Measurements from ENCODE around the gene CCDC126.

CCDC126 gene

GRCh38 chr7:23617482-23617881, 20.3 kb downstream of the CCDC126 start:
- no peak for TF ChIP-seq PAX5 (IDR thresholded peaks at IDR 0.05; ENCODE audit: insufficient read depth, low read length, severe bottlenecking)
- TF ChIP-seq TAF1 (IDR thresholded peaks at IDR 0.05; ENCODE audit: low read depth, low read length): no peak
- no peak for TF ChIP-seq POLR2A (IDR thresholded peaks at IDR 0.05; ENCODE audit: low read depth, low read length)
- no peak for TF ChIP-seq POLR2AphosphoS5 (IDR thresholded peaks at IDR 0.05; ENCODE audit: low read depth, low read length)
- TF ChIP-seq POU2F2 (IDR thresholded peaks at IDR 0.05; ENCODE audit: low read depth, low read length): no peak
- TF ChIP-seq SPI1 (IDR thresholded peaks at IDR 0.05; ENCODE audit: low read depth, low read length): no peak
- FAIRE-seq (no peak), DNase-seq (ENCODE audit: insufficient read length, low spot score) (no peak)

GRCh38 chr7:23618241-23618640, 21.1 kb downstream of the CCDC126 start:
- TF ChIP-seq POLR2A (IDR thresholded peaks at IDR 0.05; ENCODE audit: low read depth, low read length) (no peak), TAF1 (IDR thresholded peaks at IDR 0.05; ENCODE audit: low read depth, low read length) (no peak), SPI1 (IDR thresholded peaks at IDR 0.05; ENCODE audit: low read depth, low read length) (no peak), POU2F2 (IDR thresholded peaks at IDR 0.05; ENCODE audit: low read depth, low read length) (no peak), PAX5 (IDR thresholded peaks at IDR 0.05; ENCODE audit: insufficient read depth, low read length, severe bottlenecking) (no peak), POLR2AphosphoS5 (IDR thresholded peaks at IDR 0.05; ENCODE audit: low read depth, low read length) (no peak)
- no peak for FAIRE-seq
- no peak for DNase-seq (ENCODE audit: insufficient read length, low spot score)

GRCh38 chr7:23619141-23619540, 22.0 kb downstream of the CCDC126 start:
- TF ChIP-seq SPI1 (IDR thresholded peaks at IDR 0.05; ENCODE audit: low read depth, low read length): no peak
- TF ChIP-seq POLR2AphosphoS5 (IDR thresholded peaks at IDR 0.05; ENCODE audit: low read depth, low read length): no peak
- no peak for TF ChIP-seq PAX5 (IDR thresholded peaks at IDR 0.05; ENCODE audit: insufficient read depth, low read length, severe bottlenecking)
- TF ChIP-seq POU2F2 (IDR thresholded peaks at IDR 0.05; ENCODE audit: low read depth, low read length): no peak
- no peak for TF ChIP-seq POLR2A (IDR thresholded peaks at IDR 0.05; ENCODE audit: low read depth, low read length)
- no peak for TF ChIP-seq TAF1 (IDR thresholded peaks at IDR 0.05; ENCODE audit: low read depth, low read length)
- no peak for DNase-seq (ENCODE audit: insufficient read length, low spot score)
- no peak for FAIRE-seq

GRCh38 chr7:23622506-23622925, 25.3 kb downstream of the CCDC126 start:
- FAIRE-seq (no peak), DNase-seq (ENCODE audit: insufficient read length, low spot score) (no peak)
- TF ChIP-seq PAX5 (IDR thresholded peaks at IDR 0.05; ENCODE audit: insufficient read depth, low read length, severe bottlenecking) (no peak), POLR2AphosphoS5 (IDR thresholded peaks at IDR 0.05; ENCODE audit: low read depth, low read length) (no peak), POU2F2 (IDR thresholded peaks at IDR 0.05; ENCODE audit: low read depth, low read length) (no peak), SPI1 (IDR thresholded peaks at IDR 0.05; ENCODE audit: low read depth, low read length) (no peak), TAF1 (IDR thresholded peaks at IDR 0.05; ENCODE audit: low read depth, low read length) (no peak), POLR2A (IDR thresholded peaks at IDR 0.05; ENCODE audit: low read depth, low read length) (no peak)

GRCh38 chr7:23628370-23628769, 31.2 kb downstream of the CCDC126 start:
- TF ChIP-seq POLR2A (IDR thresholded peaks at IDR 0.05; ENCODE audit: low read depth, low read length): no peak
- TF ChIP-seq SPI1 (IDR thresholded peaks at IDR 0.05; ENCODE audit: low read depth, low read length): no peak
- no peak for TF ChIP-seq POLR2AphosphoS5 (IDR thresholded peaks at IDR 0.05; ENCODE audit: low read depth, low read length)
- TF ChIP-seq PAX5 (IDR thresholded peaks at IDR 0.05; ENCODE audit: insufficient read depth, low read length, severe bottlenecking): no peak
- TF ChIP-seq TAF1 (IDR thresholded peaks at IDR 0.05; ENCODE audit: low read depth, low read length): no peak
- no peak for FAIRE-seq
- DNase-seq (ENCODE audit: insufficient read length, low spot score): no peak

GRCh38 chr7:23633417-23633816, 36.2 kb downstream of the CCDC126 start:
- FAIRE-seq (no peak), DNase-seq (ENCODE audit: insufficient read length, low spot score) (no peak)
- TF ChIP-seq PAX5 (IDR thresholded peaks at IDR 0.05; ENCODE audit: insufficient read depth, low read length, severe bottlenecking) (no peak), POLR2A (IDR thresholded peaks at IDR 0.05; ENCODE audit: low read depth, low read length) (no peak), POLR2AphosphoS5 (IDR thresholded peaks at IDR 0.05; ENCODE audit: low read depth, low read length) (no peak), TAF1 (IDR thresholded peaks at IDR 0.05; ENCODE audit: low read depth, low read length) (no peak), SPI1 (IDR thresholded peaks at IDR 0.05; ENCODE audit: low read depth, low read length) (no peak), POU2F2 (IDR thresholded peaks at IDR 0.05; ENCODE audit: low read depth, low read length) (no peak)

- TF ChIP-seq TAF1 (IDR thresholded peaks at IDR 0.05; ENCODE audit: low read depth, low read length): no peak
- TF ChIP-seq PAX5 (IDR thresholded peaks at IDR 0.05; ENCODE audit: insufficient read depth, low read length, severe bottlenecking): no peak
- TF ChIP-seq SPI1 (IDR thresholded peaks at IDR 0.05; ENCODE audit: low read depth, low read length): no peak
- DNase-seq (ENCODE audit: insufficient read length, low spot score) (no peak), FAIRE-seq (peak; percentile 23)
Measured at GRCh38 chr7:23645822-23646221, 48.6 kb downstream of the CCDC126 start.

- no peak for FAIRE-seq
- no peak for TF ChIP-seq TAF1 (IDR thresholded peaks at IDR 0.05; ENCODE audit: low read depth, low read length)
- no peak for TF ChIP-seq POLR2A (IDR thresholded peaks at IDR 0.05; ENCODE audit: low read depth, low read length)
- no peak for TF ChIP-seq PAX5 (IDR thresholded peaks at IDR 0.05; ENCODE audit: insufficient read depth, low read length, severe bottlenecking)
- TF ChIP-seq POLR2AphosphoS5 (IDR thresholded peaks at IDR 0.05; ENCODE audit: low read depth, low read length): no peak
- no peak for TF ChIP-seq SPI1 (IDR thresholded peaks at IDR 0.05; ENCODE audit: low read depth, low read length)
- TF ChIP-seq POU2F2 (IDR thresholded peaks at IDR 0.05; ENCODE audit: low read depth, low read length): no peak
- no peak for DNase-seq (ENCODE audit: insufficient read length, low spot score)
Measured at GRCh38 chr7:23653942-23654341, 56.8 kb downstream of the CCDC126 start.

- no peak for TF ChIP-seq TAF1 (IDR thresholded peaks at IDR 0.05; ENCODE audit: low read depth, low read length)
- TF ChIP-seq SPI1 (IDR thresholded peaks at IDR 0.05; ENCODE audit: low read depth, low read length): no peak
- no peak for TF ChIP-seq PAX5 (IDR thresholded peaks at IDR 0.05; ENCODE audit: insufficient read depth, low read length, severe bottlenecking)
- no peak for TF ChIP-seq POU2F2 (IDR thresholded peaks at IDR 0.05; ENCODE audit: low read depth, low read length)
- no peak for TF ChIP-seq POLR2A (IDR thresholded peaks at IDR 0.05; ENCODE audit: low read depth, low read length)
- TF ChIP-seq POLR2AphosphoS5 (IDR thresholded peaks at IDR 0.05; ENCODE audit: low read depth, low read length): no peak
- FAIRE-seq (no peak), DNase-seq (ENCODE audit: insufficient read length, low spot score) (no peak)
Measured at GRCh38 chr7:23654508-23654907, 57.3 kb downstream of the CCDC126 start.

- no peak for FAIRE-seq
- DNase-seq (ENCODE audit: insufficient read length, low spot score): no peak
- TF ChIP-seq TAF1 (IDR thresholded peaks at IDR 0.05; ENCODE audit: low read depth, low read length) (no peak), PAX5 (IDR thresholded peaks at IDR 0.05; ENCODE audit: insufficient read depth, low read length, severe bottlenecking) (no peak), POU2F2 (IDR thresholded peaks at IDR 0.05; ENCODE audit: low read depth, low read length) (no peak), POLR2AphosphoS5 (IDR thresholded peaks at IDR 0.05; ENCODE audit: low read depth, low read length) (no peak), POLR2A (IDR thresholded peaks at IDR 0.05; ENCODE audit: low read depth, low read length) (no peak), SPI1 (IDR thresholded peaks at IDR 0.05; ENCODE audit: low read depth, low read length) (no peak)
Measured at GRCh38 chr7:23655433-23655832, 58.3 kb downstream of the CCDC126 start.

Measured in GM12891 (cell line).